Dermis microvascular lymphatic vessel endothelial cell (primary cell): ENCODE measurements around the gene RELL1. TPM values are rescaled to one million over a fixed set of nuclear protein-coding genes. Genes with fewer than 3 reads are reported as not detected.

Source experiments
- DNase-seq, 2 donors: peaks; one replicate each; pipeline versions ENCODE4 v3.0.0 to v3.0.0-alpha.2; 2010; ENCODE audit warnings: low read depth in 2 of 2
- total RNA-seq: library from RNA; depleted of rRNA; stranded (reverse); fragments of >200 nt; gene quantifications from 2 replicates; pipeline ENCODE4 v1.2.1, GENCODE V29; 2014

RELL1 gene
- total RNA-seq, 1 donor from 2014 or later: 106 TPM

GRCh38 chr4:37665333-37666320 is 20.5 kb downstream of the RELL1 start:
- DNase-seq: peak in 1 of 2 donors; percentile 68

DNA sequence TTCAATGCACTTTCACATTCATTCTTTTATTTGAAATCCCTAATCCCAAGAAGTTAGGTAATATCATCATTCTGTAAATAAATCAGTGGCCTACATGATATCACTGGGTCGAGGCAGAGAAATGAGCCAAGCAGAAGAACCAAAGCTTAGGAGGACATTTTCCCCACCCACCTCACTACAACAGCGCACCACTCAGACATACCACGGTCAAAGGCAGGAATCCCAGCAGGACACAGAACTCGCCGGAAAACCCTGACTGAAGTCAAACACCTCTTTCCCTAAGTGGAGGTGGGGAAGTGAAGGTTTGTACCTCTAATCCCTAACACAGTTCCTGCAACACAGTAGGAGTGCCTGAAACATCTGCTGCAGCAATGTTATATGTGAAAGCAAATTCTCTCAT is 21.5 kb downstream of the RELL1 start:
- DNase-seq: no peak

DNA sequence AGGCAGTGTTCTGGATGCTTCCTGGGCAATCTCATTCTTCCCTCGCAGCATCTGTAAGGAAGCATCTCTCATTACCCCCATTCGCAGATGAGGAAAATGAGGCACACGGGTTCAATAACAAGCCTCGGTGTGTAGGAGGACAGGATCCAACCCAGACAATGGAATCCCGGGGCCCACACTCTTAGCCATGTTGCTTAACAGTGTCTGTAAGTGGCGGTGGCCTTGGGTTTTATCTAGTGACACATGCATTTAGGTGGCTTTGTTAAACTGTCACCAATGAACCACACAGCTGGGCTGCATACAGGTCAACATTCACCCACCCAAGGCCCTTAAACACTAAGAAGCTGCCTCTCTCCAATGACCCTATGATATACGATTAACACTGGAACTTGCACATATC is 22.6 kb downstream of the RELL1 start:
- no peak for DNase-seq

DNA sequence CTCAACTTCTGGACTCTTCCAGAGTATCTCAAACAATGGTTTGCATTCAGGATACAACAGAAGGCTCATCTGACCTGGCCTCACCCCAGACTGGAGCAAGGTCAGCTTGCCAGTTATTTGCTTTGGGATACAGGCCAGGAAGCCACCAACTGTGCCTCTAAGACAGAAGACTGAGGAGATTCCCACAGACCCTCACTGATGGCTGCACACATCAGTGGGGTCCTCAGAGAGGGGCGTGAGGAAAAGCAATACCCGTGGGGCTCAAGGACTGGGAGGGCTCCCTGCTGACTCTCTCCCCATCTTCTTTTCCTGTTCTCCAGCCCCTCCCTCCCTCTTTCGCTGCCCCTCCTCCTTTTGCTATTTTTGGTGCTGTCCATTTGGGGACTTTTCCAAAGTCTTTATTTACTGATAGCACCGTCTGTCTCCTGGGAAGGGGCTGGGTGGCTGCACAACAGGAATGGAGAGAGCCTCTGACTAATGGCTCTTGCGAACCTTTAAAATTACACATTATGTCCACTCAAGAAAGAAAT is 23.2 kb downstream of the RELL1 start:
- no peak for DNase-seq

DNA sequence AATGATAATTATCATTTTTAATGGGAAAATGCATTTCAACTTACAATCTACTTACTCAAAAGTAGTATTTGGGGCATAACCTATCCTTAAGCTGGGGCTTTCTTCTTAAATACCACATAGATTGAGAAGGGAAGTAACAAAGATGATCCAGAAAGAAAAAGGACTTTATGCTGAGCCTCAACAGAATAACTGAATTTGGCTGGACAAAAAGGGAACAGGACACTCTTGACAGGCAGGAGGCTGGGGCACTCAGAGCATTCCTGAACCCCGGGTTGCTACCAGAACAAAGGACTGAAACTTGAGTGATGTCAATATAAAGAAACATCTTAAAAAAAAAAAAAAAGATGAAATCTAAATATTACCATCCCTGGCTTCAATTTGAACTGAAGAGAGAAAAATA is 23.9 kb downstream of the RELL1 start:
- no peak for DNase-seq

- peak in 1 of 2 donors; percentile 24 for DNase-seq
Measured at GRCh38 chr4:37661772-37662171, 24.4 kb downstream of the RELL1 start.

GRCh38 chr4:37659696-37660095 is 26.5 kb downstream of the RELL1 start:
- no peak for DNase-seq

DNA sequence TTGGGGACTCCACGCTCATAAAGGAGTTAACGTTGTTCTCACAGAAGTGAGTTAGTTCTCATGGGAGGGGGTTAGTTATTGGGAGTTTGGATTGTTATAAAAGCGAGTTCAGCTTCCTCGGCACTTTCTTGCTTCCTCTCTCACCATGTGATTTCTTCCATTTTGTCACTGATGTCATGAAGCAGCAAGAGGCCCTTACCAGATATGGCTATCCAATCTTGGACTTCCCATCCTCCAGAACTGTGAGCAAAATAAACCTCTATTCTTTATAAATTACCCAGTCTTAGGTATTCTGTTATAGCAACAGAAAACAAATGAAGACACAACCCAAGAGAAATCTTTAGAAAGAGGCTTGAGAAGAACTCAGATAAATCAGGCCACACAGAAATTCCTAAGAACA is 29.5 kb downstream of the RELL1 start:
- DNase-seq: no peak

DNA sequence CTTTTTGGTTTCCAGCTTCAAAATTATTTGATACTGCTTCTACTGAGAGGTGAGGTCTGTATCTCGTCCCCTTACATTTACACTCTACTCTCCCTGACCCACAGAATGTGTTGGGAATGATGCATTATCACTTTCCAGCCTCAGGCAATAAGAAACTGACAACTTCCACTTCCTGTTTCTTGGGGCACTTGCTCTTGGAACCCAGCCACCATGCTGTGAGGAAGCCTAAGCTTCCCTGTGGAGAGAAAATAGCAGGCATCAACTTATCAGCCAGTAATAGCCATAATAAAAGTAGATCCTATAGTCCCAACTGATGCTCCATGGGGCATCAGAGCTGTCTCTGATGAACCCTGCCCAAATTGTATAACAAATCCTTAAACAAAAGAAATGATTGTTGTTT is 32.6 kb downstream of the RELL1 start:
- peak in 1 of 2 donors; percentile 29 for DNase-seq

GRCh38 chr4:37652747-37653527 is 33.2 kb downstream of the RELL1 start:
- no peak for DNase-seq

GRCh38 chr4:37651781-37652377 is 34.3 kb downstream of the RELL1 start:
- DNase-seq: no peak

DNA sequence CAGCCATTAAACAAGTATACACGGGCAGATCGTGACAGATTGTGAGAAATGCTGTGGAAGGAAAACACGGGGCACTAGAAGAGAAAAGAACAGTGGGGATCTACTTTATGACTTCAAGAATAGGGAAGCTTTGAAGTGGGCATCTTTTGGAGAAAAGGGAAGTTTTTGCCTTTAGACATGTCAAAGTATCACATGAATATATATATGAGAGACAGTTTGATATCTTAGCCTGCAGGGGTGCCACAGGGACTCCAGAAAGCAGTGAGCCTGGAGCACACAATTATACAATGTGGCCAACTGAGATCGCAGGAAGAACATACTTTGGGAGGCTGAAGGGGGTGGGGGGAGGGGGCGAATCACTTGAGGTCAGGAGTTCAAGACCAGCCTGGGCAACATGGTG is 35.7 kb downstream of the RELL1 start:
- DNase-seq: no peak

GRCh38 chr4:37649268-37649667 is 36.9 kb downstream of the RELL1 start:
- DNase-seq: no peak

- DNase-seq: peak in 1 of 2 donors; percentile 90
Measured at GRCh38 chr4:37648084-37648817, 37.9 kb downstream of the RELL1 start.

- no peak for DNase-seq
Measured at GRCh38 chr4:37646247-37646646, 39.9 kb downstream of the RELL1 start.

- DNase-seq: no peak
Measured at GRCh38 chr4:37645736-37646135, 40.4 kb downstream of the RELL1 start.

DNA sequence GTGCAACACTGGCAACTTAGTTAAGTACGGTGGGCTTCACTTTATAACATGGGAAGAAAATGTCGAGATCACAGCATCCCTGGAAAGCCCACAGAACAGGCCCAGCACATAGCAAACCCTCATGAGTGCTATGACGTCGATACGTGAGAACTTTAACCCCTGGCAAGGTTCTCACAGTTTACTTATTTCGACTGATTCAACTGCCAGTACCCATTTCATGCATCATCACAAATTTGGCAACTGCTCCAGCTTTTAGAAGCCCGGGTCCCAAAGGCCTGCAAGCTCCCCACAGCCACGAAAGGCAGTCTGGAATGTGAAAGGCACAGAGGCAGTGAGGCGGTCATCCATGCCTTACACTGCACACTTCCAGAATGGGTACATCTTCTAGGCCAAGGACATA is 41.2 kb downstream of the RELL1 start:
- no peak for DNase-seq

DNA sequence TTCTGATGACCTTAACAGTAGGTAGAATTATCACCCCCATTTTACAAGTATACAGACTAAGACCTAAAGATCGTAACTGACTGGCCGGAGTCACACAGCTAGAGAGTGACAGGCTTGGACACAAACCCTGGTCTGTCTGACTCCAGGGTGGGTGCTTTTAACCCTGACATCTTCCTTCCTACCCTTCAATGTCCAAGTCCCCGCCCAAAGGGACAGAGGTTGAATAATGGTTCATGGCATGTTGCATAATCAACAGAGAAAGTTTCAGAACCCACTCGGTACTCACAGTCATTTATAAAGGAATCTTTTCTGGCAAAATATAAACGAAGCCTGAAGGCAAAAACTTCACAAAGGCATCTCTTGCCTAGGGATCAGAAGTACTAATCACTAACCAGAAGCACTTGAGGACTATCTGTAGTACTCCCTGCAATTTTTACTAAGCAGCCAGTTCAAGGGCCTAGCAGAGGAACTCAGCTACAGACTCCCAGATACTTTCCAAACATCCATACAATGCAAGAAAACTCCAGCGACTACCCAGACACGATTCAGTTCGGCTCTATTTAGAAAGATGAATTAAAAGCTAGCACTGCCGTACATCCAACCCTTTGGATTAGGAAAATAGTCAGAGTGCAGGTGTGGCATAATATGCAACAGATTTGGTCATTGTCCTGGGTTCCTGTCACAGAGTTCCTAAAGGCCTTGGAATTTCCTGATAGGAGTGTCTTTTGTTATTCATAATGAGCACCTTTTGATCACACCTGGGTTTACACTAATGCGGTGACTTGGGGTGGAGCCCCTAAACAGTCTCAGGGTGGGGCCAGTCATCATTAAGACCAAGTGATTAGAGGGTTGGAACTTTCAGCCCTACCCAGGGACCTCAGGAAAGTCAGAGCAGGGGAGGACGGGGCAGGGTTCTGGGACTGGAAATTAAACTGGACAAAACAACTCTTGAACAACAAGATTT is 44.0 kb downstream of the RELL1 start:
- no peak for DNase-seq

GRCh38 chr4:37641352-37641751 is 44.8 kb downstream of the RELL1 start:
- DNase-seq: no peak
